OCI-LY1 (cell line): ENCODE data around the gene ASB10.

Experiments used
- CTCF ChIP-seq: fragments of 200-600 bp; sonication (generic), shearing (Covaris generic); IDR thresholded peaks from 2 replicates; pipeline ENCODE4 v1.5.1; 2017; ENCODE audit warnings: mild to moderate bottlenecking, antibody characterized with exemption, low read length, moderate library complexity, mixed read lengths
- EZH2 ChIP-seq: fragments of 200-600 bp; sonication (generic), shearing (Covaris generic); IDR thresholded peaks from 2 replicates; pipeline ENCODE4 v1.8.0; 2017; ENCODE audit warnings: borderline replicate concordance, mixed run types, mild to moderate bottlenecking, antibody characterized with exemption, low read length, moderate library complexity, mixed read lengths

DNA sequence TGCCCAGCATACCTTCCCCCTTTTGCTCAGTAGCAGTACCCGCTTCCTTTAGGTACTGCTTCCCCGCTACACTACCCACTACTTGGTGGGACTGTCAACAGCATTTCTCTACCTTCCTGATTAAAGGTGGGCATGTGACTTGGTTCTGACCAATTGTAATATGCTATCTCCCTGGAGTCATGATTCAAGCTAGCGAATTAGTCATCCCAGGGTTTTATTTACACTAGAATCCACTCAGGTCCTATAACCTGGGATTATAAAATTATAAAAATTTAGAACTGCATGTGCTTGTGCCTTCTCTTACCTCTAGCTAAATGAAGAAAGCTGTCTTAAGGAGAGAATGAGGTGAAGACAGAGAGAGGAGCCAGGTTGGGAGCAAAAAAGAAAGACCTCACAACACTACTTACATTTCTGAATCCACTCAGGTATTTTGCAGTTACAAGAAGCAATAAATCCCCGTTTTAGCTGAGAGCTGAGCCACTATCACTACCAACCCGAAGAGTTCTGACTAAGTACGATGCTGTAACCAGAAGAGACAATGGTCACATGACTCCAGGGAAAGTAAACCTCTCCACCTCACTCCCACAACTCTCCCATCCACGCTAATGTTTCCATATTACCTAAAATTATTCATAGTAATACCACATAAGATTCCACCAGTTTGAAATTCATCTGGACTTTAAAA, 29.3 kb downstream of the ASB10 start:
- TF ChIP-seq EZH2 (no peak), CTCF (no peak)
